ENCODE results near the gene DRD2. TPM values are rescaled to one million over a fixed set of nuclear protein-coding genes. Genes with fewer than 3 reads are reported as not detected.

DRD2 gene
- total and polyA plus RNA-seq, 12 donors = 0.23 to 13.8 (median 5.3) TPM; not detected in 3

DNA sequence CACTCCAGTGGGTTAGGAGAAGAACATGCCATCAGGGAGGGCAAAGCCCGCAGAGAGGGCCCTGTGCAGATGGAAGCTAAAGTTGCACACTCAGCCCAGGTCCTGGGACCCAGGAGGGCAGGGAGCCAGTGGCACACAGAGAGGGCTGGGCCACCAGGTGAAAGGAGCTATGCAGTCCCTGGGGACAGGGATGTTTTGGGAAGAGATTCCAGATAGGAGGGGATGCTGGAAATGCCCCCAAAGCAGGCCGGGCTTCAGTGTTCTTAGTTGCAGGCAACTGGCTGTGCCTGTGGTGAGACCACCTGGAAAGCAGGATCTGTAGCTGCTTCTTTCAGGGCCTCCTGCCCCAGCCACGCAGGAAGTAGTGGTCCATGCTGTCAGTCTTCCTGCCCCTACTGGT is 68.0 kb downstream of the DRD2 start:
- Histone ChIP-seq H3K4me3 (no peak overlapping the region), H3K9me3 (replicated peaks in 1 of 3) (no peaks in the 10 kb centered on the region), H3K4me1 (replicated peaks in 1 of 2) (no peaks in the 10 kb centered on the region), H3K27ac (no peak overlapping the region), H3K36me3 (replicated peaks in 1 of 2) (no peaks in the 10 kb centered on the region), H3K27me3 (no peaks in the 10 kb centered on the region)
- TF ChIP-seq POLR2A (IDR thresholded peaks at IDR 0.05) = no peak
- TF ChIP-seq, protein P1, sequence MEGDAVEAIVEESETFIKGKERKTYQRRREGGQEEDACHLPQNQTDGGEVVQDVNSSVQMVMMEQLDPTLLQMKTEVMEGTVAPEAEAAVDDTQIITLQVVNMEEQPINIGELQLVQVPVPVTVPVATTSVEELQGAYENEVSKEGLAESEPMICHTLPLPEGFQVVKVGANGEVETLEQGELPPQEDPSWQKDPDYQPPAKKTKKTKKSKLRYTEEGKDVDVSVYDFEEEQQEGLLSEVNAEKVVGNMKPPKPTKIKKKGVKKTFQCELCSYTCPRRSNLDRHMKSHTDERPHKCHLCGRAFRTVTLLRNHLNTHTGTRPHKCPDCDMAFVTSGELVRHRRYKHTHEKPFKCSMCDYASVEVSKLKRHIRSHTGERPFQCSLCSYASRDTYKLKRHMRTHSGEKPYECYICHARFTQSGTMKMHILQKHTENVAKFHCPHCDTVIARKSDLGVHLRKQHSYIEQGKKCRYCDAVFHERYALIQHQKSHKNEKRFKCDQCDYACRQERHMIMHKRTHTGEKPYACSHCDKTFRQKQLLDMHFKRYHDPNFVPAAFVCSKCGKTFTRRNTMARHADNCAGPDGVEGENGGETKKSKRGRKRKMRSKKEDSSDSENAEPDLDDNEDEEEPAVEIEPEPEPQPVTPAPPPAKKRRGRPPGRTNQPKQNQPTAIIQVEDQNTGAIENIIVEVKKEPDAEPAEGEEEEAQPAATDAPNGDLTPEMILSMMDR (IDR thresholded peaks at IDR 0.05) = no peak
- intact Hi-C loops (cut with DNase I) = no loop called here
- WGBS, 4 donors = 60 to 90% (median 75%) methylated on average over 2 to 3 of the region's 3 CpGs
- no peak for DNase-seq

DNA sequence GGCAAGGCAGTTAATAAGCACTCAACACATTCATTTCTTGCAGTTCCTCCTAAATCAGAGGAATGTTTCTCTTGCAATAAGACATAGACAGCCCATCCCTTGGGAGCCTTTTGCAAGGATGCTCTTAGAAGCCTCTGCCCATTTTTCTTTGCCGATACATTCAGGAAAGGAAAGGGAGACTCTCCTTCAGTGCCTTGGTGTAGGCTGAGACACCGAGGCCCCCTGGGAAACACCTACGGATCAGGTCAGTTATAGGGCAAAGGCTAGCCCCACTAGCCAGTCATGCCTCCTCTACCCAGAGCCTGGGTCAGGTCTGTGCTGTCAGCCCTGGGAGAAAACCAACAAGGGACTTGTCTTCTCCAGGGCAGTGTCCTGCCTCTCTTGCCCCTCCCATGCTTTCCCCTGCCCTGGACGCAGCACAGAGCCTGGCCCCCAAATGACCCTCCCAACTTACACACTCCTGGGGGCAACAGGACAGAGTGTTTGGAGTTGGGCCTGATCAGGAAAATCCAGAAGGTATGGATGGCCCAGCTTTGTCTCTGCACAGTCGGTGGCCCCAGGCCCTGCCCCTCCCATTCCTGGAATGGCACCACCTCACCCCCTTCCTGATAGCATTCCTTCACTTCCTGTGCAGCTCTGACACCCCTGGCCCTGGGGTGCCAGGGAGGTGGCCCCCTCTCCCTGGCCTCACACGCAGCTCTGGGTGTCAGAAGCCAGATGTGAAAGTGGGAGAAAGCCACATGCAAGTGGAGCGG is 69.3 kb downstream of the DRD2 start:
- no peak overlapping the region for H3K4me3 ChIP-seq
- no peak for DNase-seq
- no peaks in the 10 kb centered on the region for H3K36me3 ChIP-seq (replicated peaks in 1 of 2)
- TF ChIP-seq POLR2A (IDR thresholded peaks at IDR 0.05) = no peak
- TF ChIP-seq, protein P1 (IDR thresholded peaks at IDR 0.05) = no peak
- no peak overlapping the region for H3K27ac ChIP-seq
- H3K27me3 ChIP-seq = no peaks in the 10 kb centered on the region
- no peaks in the 10 kb centered on the region for H3K4me1 ChIP-seq (replicated peaks in 1 of 2)
- 72 to 97% (median 74%) methylated on average over 3 to 7 of the region's 7 CpGs for WGBS, 4 donors
- intact Hi-C loops (cut with DNase I) = no loop called here
- no peaks in the 10 kb centered on the region for H3K9me3 ChIP-seq (replicated peaks in 1 of 3)

DNA sequence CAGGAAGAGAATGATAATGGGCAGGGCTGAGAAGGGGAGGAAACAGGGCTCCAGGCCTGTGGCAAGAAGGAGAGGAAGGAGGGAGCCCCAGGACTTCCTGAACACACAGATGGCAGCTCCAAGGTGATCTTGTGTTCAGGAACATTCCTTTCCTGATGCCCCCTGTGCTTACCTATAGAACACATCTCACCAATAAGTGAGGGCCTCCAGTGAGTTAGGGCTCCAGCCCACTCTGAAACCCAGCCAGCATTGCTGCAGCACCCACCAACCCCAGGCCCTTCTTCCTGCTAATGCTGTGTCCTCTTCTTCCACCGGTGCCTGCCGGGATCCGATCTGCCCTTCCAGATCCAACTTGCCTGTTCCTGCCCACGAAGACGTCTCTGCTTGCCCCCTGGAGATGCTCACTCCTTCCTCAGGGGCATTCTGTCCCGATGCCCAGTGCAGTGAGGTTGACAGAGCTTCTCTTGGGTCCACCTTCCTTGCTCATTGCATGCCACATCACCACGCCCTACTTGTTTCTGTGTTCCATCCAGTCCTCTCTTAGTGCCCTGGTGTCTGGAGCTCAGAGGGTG is 70.3 kb downstream of the DRD2 start:
- no peaks in the 10 kb centered on the region for H3K36me3 ChIP-seq (replicated peaks in 1 of 2)
- no peaks in the 10 kb centered on the region for H3K4me1 ChIP-seq (replicated peaks in 1 of 2)
- intact Hi-C loops (cut with DNase I) = no loop called here
- H3K27me3 ChIP-seq = no peaks in the 10 kb centered on the region
- WGBS, 4 donors = 86 to 90% (median 87%) methylated on average over 4 to 7 of the region's 7 CpGs
- TF ChIP-seq, protein P1 (IDR thresholded peaks at IDR 0.05) = no peak
- TF ChIP-seq POLR2A (IDR thresholded peaks at IDR 0.05) = no peak
- no peaks in the 10 kb centered on the region for H3K9me3 ChIP-seq (replicated peaks in 1 of 3)
- H3K27ac ChIP-seq = no peak overlapping the region
- no peak overlapping the region for H3K4me3 ChIP-seq
- DNase-seq = no peak

DNA sequence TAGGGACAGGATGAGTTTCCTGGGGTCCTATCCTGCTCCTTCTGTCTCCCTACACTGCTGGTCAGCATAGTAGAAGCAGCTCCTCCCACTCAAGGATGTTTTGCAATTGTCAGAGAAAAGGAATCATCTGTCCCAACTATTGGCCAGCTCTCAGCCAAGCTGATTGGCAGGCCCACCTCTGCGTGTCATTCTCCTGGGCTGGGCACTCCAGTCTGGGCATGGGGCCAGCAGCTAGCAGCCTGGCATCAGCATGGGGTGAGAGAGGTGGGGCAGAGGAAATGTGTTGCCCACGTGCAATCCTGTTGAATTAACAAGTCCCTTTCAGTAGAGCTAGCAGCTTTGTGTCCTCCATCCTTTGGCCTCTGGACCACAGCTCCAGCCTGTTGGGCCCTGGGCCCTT is 73.5 kb downstream of the DRD2 start:
- H3K4me1 ChIP-seq (replicated peaks in 1 of 2) = no peaks in the 10 kb centered on the region
- H3K4me3 ChIP-seq = no peak overlapping the region
- 0 to 29% (median 13%) methylated on average over 1 to 2 of the region's 2 CpGs for WGBS, 4 donors
- H3K9me3 ChIP-seq (replicated peaks in 1 of 3) = no peaks in the 10 kb centered on the region
- intact Hi-C loops (cut with DNase I) = no loop called here
- H3K27me3 ChIP-seq = no peaks in the 10 kb centered on the region
- no peak for TF ChIP-seq POLR2A (IDR thresholded peaks at IDR 0.05)
- TF ChIP-seq, protein P1 (IDR thresholded peaks at IDR 0.05) = no peak
- no peaks in the 10 kb centered on the region for H3K36me3 ChIP-seq (replicated peaks in 1 of 2)
- peak; percentile 67 to 93 (median 74) for DNase-seq
- no peak overlapping the region for H3K27ac ChIP-seq
